SK-N-MC (cell line): ENCODE results near the gene TNKS2.

Experiments
- EZH2 ChIP-seq: fragments of 200-600 bp; sonication (generic); IDR thresholded peaks from one replicate; pipeline ENCODE4 v1.6.1; 2017; ENCODE audit warnings: antibody characterized with exemption
- POLR2AphosphoS5 ChIP-seq: IDR thresholded peaks from 2 replicates; pipeline ENCODE4 v1.6.1; 2012; ENCODE audit warnings: mild to moderate bottlenecking, low read depth, low read length, borderline replicate concordance

DNA sequence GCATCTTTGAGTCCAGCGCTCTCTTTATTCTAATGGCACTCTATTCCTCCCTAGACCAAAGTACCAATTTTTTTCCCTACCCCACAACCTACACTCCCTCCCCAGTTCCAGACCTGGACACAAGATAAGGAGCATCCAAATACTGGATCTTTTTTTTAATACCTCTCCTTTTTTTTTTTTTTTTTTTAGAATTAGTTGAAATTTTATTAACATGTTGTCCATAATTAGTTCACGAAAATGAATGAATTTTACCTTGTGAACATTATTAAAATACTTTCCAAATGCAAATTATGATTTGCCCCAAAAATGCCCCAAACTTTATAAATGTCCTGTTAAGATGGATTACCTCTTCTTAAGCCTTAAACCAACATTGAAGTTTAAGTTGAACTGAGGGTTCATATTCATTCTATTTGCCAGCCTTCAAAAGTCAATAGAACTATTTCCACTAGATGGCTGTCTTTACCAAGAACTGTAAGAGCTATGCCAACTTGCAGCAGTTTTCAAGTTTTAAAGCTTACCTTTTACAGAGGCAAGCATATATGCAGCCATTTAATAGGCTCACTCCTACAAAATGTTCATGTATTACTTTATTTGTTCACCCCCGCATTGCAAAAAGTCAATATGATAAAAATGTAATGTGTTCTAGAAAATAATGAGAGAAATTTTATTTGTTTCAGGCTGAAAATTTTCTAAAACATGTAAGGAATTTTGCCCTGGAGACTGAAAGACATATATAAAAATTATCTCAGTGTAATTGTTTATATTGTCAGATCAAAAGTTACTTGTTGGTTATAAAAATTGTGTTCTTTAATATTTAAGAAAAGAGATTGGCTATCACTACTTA lies 39.7 kb upstream of the TNKS2 start:
- no peak for TF ChIP-seq POLR2AphosphoS5
- TF ChIP-seq EZH2, result no peak
